22Rv1 (cell line): Measurements from ENCODE around the gene MEIOSIN.

Experiments used
- ZFX ChIP-seq: fragments of 450-650 bp; IDR thresholded peaks from 2 replicates; pipeline ENCODE4 v1.6.1; 2017; ENCODE audit warnings: antibody characterized with exemption, borderline replicate concordance
- TF ChIP-seq, protein P1 (sequence below): fragments of 450-650 bp; IDR thresholded peaks from 2 replicates; pipeline ENCODE4 v1.5.1; 2017; ENCODE audit warnings: mild to moderate bottlenecking

DNA sequence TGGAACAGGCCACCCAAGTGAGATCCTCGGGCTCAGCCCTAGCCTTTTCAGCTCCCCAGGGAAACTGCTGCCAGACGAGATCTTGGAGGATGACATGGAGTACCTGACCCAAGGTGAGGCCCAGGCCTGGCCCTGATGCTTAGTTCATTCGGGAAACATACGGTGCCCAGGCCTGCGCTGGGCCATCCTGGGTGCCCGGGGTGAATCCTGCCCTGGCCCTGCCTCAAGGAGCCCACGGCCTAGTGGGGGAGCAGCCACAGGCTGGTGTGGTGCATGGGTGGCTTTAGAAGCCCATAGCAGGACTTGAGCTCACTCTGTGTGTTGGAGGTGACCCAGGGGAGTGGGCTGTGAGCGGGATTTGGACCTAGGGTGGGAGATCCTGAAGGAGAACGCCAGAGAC lies 25.7 kb downstream of the MEIOSIN start:
- TF ChIP-seq, protein P1, sequence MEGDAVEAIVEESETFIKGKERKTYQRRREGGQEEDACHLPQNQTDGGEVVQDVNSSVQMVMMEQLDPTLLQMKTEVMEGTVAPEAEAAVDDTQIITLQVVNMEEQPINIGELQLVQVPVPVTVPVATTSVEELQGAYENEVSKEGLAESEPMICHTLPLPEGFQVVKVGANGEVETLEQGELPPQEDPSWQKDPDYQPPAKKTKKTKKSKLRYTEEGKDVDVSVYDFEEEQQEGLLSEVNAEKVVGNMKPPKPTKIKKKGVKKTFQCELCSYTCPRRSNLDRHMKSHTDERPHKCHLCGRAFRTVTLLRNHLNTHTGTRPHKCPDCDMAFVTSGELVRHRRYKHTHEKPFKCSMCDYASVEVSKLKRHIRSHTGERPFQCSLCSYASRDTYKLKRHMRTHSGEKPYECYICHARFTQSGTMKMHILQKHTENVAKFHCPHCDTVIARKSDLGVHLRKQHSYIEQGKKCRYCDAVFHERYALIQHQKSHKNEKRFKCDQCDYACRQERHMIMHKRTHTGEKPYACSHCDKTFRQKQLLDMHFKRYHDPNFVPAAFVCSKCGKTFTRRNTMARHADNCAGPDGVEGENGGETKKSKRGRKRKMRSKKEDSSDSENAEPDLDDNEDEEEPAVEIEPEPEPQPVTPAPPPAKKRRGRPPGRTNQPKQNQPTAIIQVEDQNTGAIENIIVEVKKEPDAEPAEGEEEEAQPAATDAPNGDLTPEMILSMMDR: no peak
- TF ChIP-seq ZFX: no peak
